Glutamatergic neuron (in vitro differentiated cells): ENCODE measurements around the gene MAPK1. TPM values are rescaled to one million over a fixed set of nuclear protein-coding genes. Genes with fewer than 3 reads are reported as not detected.
"Not testable (repeated sequence)": the region's sequence is repeated elsewhere in the genome, so short reads cannot be mapped to it uniquely, and the experiment has no call there.

ENCODE experiments used
- DNase-seq: peaks from one replicate; pipeline ENCODE4 v3.0.0; 2022
- H3K27ac Mint-ChIP-seq: one replicate; pipeline ENCODE4 v1.8.0; 2020; ENCODE audit warnings: mild to moderate bottlenecking, mixed read lengths, inconsistent platforms; ENCODE audit not compliant: unreplicated experiment
- H3K27me3 Mint-ChIP-seq: one replicate; pipeline ENCODE4 v1.8.0; 2020; ENCODE audit warnings: mild to moderate bottlenecking, moderate library complexity, mixed read lengths, inconsistent platforms; ENCODE audit not compliant: unreplicated experiment
- H3K36me3 Mint-ChIP-seq: one replicate; pipeline ENCODE4 v1.8.0; 2020; ENCODE audit warnings: mild to moderate bottlenecking, mixed read lengths, inconsistent platforms; ENCODE audit not compliant: unreplicated experiment
- H3K4me1 Mint-ChIP-seq: one replicate; pipeline ENCODE4 v1.8.0; 2020; ENCODE audit warnings: mild to moderate bottlenecking, low read depth, mixed read lengths, inconsistent platforms; ENCODE audit not compliant: unreplicated experiment
- H3K4me3 Mint-ChIP-seq: one replicate; pipeline ENCODE4 v1.8.0; 2020; ENCODE audit warnings: mild to moderate bottlenecking, mixed read lengths, inconsistent platforms; ENCODE audit not compliant: unreplicated experiment
- H3K9me3 Mint-ChIP-seq: one replicate; pipeline ENCODE4 v1.8.0; 2020; ENCODE audit warnings: mild to moderate bottlenecking, moderate library complexity, mixed read lengths, inconsistent platforms; ENCODE audit not compliant: unreplicated experiment
- total RNA-seq: library from RNA; stranded (reverse); fragmentation: NEBNext Ultra II Directional; extraction: Animal tissue kit (Norgen Biotek cat#: 25700); gene quantifications from one replicate; pipeline ENCODE4 v1.2.1, GENCODE V29; 2021; ENCODE audit not compliant: unreplicated experiment
- TF ChIP-seq, protein P1 (sequence below): fragments of 200-600 bp; sonication (generic); IDR thresholded peaks from one replicate; pipeline ENCODE4 v1.5.0; 2021; ENCODE audit not compliant: partially characterized antibody, unreplicated experiment

The MAPK1 gene
- total RNA-seq, 1 donor from 2014 or later, result 148 TPM

DNA sequence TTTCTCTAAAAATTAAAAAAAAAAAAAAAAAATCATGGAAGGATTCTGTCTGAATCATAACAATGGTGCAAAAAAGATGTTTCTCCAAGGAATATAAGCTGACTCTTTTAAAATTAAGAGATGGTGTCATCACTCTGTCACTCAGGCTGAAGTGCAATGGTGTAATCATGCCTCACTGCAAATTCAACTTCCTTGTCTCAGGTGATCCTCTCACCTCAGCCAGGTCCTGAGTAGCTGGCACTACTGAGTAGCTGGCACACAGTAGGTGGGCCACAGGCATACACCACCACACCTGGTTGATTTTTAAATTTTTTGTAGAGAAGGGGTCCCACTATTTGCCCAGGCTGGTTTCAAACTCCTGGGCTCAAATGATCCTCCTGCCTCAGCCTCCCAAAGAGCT lies 77.1 kb downstream of the MAPK1 start:
- H3K36me3 Mint-ChIP-seq, result no peaks in the 10 kb centered on the region
- H3K27ac Mint-ChIP-seq, result no peak overlapping the region
- H3K9me3 Mint-ChIP-seq, result peaks cover 2% of the 10 kb centered on the region
- no peak for DNase-seq
- no peaks in the 10 kb centered on the region for H3K4me1 Mint-ChIP-seq
- H3K27me3 Mint-ChIP-seq, result no peaks in the 10 kb centered on the region
- TF ChIP-seq, protein P1, sequence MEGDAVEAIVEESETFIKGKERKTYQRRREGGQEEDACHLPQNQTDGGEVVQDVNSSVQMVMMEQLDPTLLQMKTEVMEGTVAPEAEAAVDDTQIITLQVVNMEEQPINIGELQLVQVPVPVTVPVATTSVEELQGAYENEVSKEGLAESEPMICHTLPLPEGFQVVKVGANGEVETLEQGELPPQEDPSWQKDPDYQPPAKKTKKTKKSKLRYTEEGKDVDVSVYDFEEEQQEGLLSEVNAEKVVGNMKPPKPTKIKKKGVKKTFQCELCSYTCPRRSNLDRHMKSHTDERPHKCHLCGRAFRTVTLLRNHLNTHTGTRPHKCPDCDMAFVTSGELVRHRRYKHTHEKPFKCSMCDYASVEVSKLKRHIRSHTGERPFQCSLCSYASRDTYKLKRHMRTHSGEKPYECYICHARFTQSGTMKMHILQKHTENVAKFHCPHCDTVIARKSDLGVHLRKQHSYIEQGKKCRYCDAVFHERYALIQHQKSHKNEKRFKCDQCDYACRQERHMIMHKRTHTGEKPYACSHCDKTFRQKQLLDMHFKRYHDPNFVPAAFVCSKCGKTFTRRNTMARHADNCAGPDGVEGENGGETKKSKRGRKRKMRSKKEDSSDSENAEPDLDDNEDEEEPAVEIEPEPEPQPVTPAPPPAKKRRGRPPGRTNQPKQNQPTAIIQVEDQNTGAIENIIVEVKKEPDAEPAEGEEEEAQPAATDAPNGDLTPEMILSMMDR, result no peak
- H3K4me3 Mint-ChIP-seq, result no peak overlapping the region

DNA sequence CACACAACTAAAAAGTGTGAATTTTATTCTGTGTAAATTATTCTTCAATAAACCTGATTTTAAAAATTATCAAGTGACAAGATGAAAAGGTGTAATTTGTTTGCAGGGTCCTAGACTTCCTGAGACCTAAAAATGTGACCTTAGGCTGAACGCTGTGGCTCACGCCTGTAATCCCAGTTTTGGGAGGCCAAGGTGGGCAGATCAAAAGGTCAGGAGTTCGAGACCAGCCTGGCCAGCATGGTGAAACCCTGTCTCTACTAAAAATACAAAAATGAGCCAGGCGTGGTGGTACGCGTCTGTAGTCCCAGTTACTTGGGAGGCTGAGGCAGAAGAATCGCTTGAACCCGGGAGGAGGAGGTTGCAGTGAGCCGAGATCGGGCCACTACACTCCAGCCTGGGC lies 79.9 kb downstream of the MAPK1 start:
- not testable (repeated sequence) for H3K4me1 Mint-ChIP-seq, H3K9me3 Mint-ChIP-seq, H3K36me3 Mint-ChIP-seq, H3K27me3 Mint-ChIP-seq, DNase-seq, H3K27ac Mint-ChIP-seq, H3K4me3 Mint-ChIP-seq

DNA sequence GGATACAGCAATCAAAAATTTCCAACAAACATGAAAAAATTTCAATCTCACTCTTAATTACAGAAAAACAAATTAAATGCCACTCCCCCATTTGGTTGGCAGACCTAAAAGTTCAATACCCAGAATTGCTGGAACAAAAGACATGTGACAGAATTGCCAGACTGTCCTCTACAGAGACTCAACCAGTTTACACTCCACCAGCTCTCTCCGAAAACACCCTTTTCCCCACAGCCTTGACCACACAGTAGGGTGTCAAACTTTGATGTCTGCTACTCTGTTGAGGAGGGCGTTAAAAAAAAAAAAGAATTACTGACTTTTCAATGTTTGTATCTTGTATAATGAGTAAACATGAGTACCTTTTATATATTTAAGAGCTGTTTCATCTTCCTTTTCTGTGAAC lies 87.2 kb downstream of the MAPK1 start:
- Mint-ChIP-seq H3K36me3 (no peaks in the 10 kb centered on the region), H3K27ac (no peak overlapping the region), H3K27me3 (no peaks in the 10 kb centered on the region), H3K9me3 (peaks cover 7% of the 10 kb centered on the region), H3K4me1 (peaks cover 3% of the 10 kb centered on the region), H3K4me3 (no peak overlapping the region)
- DNase-seq, result no peak
- TF ChIP-seq, protein P1, result no peak

- H3K27ac Mint-ChIP-seq, result no peak overlapping the region
- no peaks in the 10 kb centered on the region for H3K36me3 Mint-ChIP-seq
- H3K9me3 Mint-ChIP-seq, result peaks cover 7% of the 10 kb centered on the region
- TF ChIP-seq, protein P1, result no peak
- peaks cover 7% of the 10 kb centered on the region for H3K4me1 Mint-ChIP-seq
- DNase-seq, result no peak
- H3K4me3 Mint-ChIP-seq, result no peak overlapping the region
- no peaks in the 10 kb centered on the region for H3K27me3 Mint-ChIP-seq
These were observed 88.0 kb downstream of the MAPK1 start for GRCh38 chr22:21779444-21779843.

DNA sequence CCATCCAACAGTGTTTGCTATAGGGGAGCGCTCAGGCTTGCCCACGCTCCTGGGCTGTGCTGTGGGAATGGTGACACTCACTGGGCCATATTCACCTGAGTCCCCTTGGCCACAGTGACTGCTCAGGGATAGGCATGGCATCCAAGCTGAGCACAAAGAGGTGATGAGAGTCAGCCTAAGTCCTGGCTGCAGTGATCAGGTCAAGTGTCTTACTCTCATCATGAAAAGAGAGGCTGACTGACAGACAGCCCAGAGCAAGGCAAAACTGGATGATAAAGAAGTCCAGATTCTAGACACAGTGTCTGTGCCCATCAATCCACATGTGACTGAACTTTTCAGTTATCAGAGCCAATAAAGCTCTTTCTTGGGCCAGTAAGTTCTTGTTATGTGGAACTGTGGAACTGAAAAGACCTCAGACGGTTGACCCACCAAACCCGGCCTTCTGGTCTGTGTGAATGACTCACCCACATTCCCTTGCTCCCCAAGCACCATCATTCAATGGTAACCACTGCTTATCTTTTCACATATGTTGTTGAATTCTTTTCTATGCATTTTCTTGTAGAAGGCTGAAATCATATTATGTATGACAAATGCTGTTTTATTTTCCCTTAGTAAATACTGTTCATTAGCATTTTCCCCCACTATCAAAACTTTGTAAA lies 88.6 kb downstream of the MAPK1 start:
- peaks cover 6% of the 10 kb centered on the region for H3K9me3 Mint-ChIP-seq
- no peaks in the 10 kb centered on the region for H3K36me3 Mint-ChIP-seq
- TF ChIP-seq, protein P1, result no peak
- no peak overlapping the region for H3K4me3 Mint-ChIP-seq
- peaks cover 7% of the 10 kb centered on the region for H3K4me1 Mint-ChIP-seq
- no peak overlapping the region for H3K27ac Mint-ChIP-seq
- H3K27me3 Mint-ChIP-seq, result peaks cover 2% of the 10 kb centered on the region
- DNase-seq, result no peak
